Stimulated activated CD4-positive, alpha-beta T cell treated with anti-CD3 and anti-CD28 coated beads, Interleukin-15, amount 100 ng/mL, for 24 hours (primary cell): ENCODE measurements around the gene LDB3.
A peak's percentile ranks its signal among the peaks of the same experiment; 100 is the strongest.
"Not testable (repeated sequence)": the region's sequence is repeated elsewhere in the genome, so short reads cannot be mapped to it uniquely, and the experiment has no call there.

Source experiments
- DNase-seq: peaks from one replicate; pipeline ENCODE4 v3.0.0-alpha.2; 2020

The LDB3 gene

GRCh38 chr10:86668297-86669165 is at the start of gene LDB3:
Gene LDB3, plus strand, starts transcription at chr10:86668511. Its CDS starts 181 bp downstream, at chr10:86668692.
- DNase-seq: no peak

- no peak for DNase-seq
Observed at GRCh38 chr10:86628311-86628710, 40.0 kb upstream of the LDB3 start.

- DNase-seq: no peak
Observed at GRCh38 chr10:86630079-86630478, 38.2 kb upstream of the LDB3 start.

- DNase-seq: peak; percentile 19
Observed at GRCh38 chr10:86632009-86632800, 36.1 kb upstream of the LDB3 start.

- DNase-seq: no peak
Observed at GRCh38 chr10:86632951-86633350, 35.4 kb upstream of the LDB3 start.

GRCh38 chr10:86635402-86635801 is 32.9 kb upstream of the LDB3 start:
- no peak for DNase-seq

- no peak for DNase-seq
Observed at GRCh38 chr10:86636311-86636710, 32.0 kb upstream of the LDB3 start.

GRCh38 chr10:86642021-86642420 is 26.3 kb upstream of the LDB3 start:
- no peak for DNase-seq

GRCh38 chr10:86642499-86642898 is 25.8 kb upstream of the LDB3 start:
- DNase-seq: no peak

- peak; percentile 33 for DNase-seq
Observed at GRCh38 chr10:86644152-86644793, 24.0 kb upstream of the LDB3 start.

GRCh38 chr10:86644794-86645445 is 23.4 kb upstream of the LDB3 start:
- no peak for DNase-seq

GRCh38 chr10:86645621-86646165 is 22.6 kb upstream of the LDB3 start:
- DNase-seq: not testable (repeated sequence)

GRCh38 chr10:86646532-86646931 is 21.8 kb upstream of the LDB3 start:
- no peak for DNase-seq

- DNase-seq: no peak
Observed at GRCh38 chr10:86646933-86647332, 21.4 kb upstream of the LDB3 start.

GRCh38 chr10:86647773-86648703 is 20.3 kb upstream of the LDB3 start:
- DNase-seq: peak; percentile 1

GRCh38 chr10:86648704-86649427 is 19.4 kb upstream of the LDB3 start:
- DNase-seq: peak; percentile 1

- DNase-seq: no peak
Observed at GRCh38 chr10:86649471-86650150, 18.7 kb upstream of the LDB3 start.

- DNase-seq: peak; percentile 0
Observed at GRCh38 chr10:86650151-86650550, 18.2 kb upstream of the LDB3 start.

- DNase-seq: no peak
Observed at GRCh38 chr10:86651021-86651471, 17.3 kb upstream of the LDB3 start.
